HG03280 (cell line): Measurements from ENCODE around the gene MMP21.
A peak's percentile ranks its signal among the peaks of the same experiment; 100 is the strongest.

Experiments used
- ATAC-seq: cut with Tn5 transposase; IDR thresholded peaks from one replicate; pipeline ENCODE4 v1.9.1; 2021; ENCODE audit warnings: mild to moderate bottlenecking, moderate library complexity; ENCODE audit not compliant: unreplicated experiment

MMP21 gene

GRCh38 chr10:125775491-125776106, at the start of gene MMP21:
Gene MMP21, minus strand, starts transcription at chr10:125775821. Its CDS starts 0 bp downstream, at chr10:125775821.
- no peak for ATAC-seq

- ATAC-seq: no peak
Observed at GRCh38 chr10:125824736-125825135, 49.1 kb upstream of the MMP21 start.

GRCh38 chr10:125823663-125824251, 48.1 kb upstream of the MMP21 start:
- peak; percentile 3 for ATAC-seq

GRCh38 chr10:125822878-125823662, 47.4 kb upstream of the MMP21 start, which contains the start of the genes BCCIP and UROS:
Gene BCCIP, plus strand, starts transcription at chr10:125823546. Its CDS starts 12 bp downstream, at chr10:125823558.
Gene UROS, minus strand, starts transcription at chr10:125823258. Its CDS starts 6,759 bp downstream, at chr10:125816499.
- peak; percentile 69 for ATAC-seq

GRCh38 chr10:125820701-125821100, 45.1 kb upstream of the MMP21 start:
- ATAC-seq: peak; percentile 50

- ATAC-seq: no peak
Observed at GRCh38 chr10:125817337-125817946, 41.8 kb upstream of the MMP21 start.

GRCh38 chr10:125816548-125816947, 40.9 kb upstream of the MMP21 start:
- ATAC-seq: no peak

- no peak for ATAC-seq
Observed at GRCh38 chr10:125815764-125816163, 40.1 kb upstream of the MMP21 start.

GRCh38 chr10:125812128-125812750, 36.6 kb upstream of the MMP21 start:
- ATAC-seq: no peak

- no peak for ATAC-seq
Observed at GRCh38 chr10:125811251-125811650, 35.6 kb upstream of the MMP21 start.

GRCh38 chr10:125808047-125808446, 32.4 kb upstream of the MMP21 start:
- no peak for ATAC-seq

- ATAC-seq: no peak
Observed at GRCh38 chr10:125802739-125803138, 27.1 kb upstream of the MMP21 start.

GRCh38 chr10:125802131-125802530, 26.5 kb upstream of the MMP21 start:
- no peak for ATAC-seq

GRCh38 chr10:125801574-125801973, 26.0 kb upstream of the MMP21 start:
- ATAC-seq: no peak

- ATAC-seq: no peak
Observed at GRCh38 chr10:125799451-125800182, 24.0 kb upstream of the MMP21 start.

GRCh38 chr10:125797994-125798662, 22.5 kb upstream of the MMP21 start:
- ATAC-seq: no peak

- no peak for ATAC-seq
Observed at GRCh38 chr10:125797424-125797823, 21.8 kb upstream of the MMP21 start.

- ATAC-seq: no peak
Observed at GRCh38 chr10:125795637-125796190, 20.1 kb upstream of the MMP21 start.

- no peak for ATAC-seq
Observed at GRCh38 chr10:125795128-125795527, 19.5 kb upstream of the MMP21 start.
